Thyroid gland (tissue), 4 donors: Measurements from ENCODE around the gene SEMA3D.

ENCODE experiments used
- CTCF ChIP-seq, 6 experiments: fragments of 200-600 bp in 3 of 6; fragments of 450-650 bp in 3 of 6; sonication (generic) in 3 of 6; IDR thresholded peaks; one replicate each; pipeline ENCODE4 v1.5.1; 2016 to 2019; ENCODE audit warnings: antibody characterized with exemption in 6 of 6, mild to moderate bottlenecking in 2 of 6, inconsistent platforms in 1 of 6, moderate library complexity in 1 of 6
- POLR2A ChIP-seq, 2 donors: fragments of 450-650 bp; IDR thresholded peaks; one replicate each; pipeline ENCODE4 v1.6.1; 2017; ENCODE audit warnings: antibody characterized with exemption in 2 of 2, mild to moderate bottlenecking in 2 of 2, moderate library complexity in 1 of 2

- TF ChIP-seq CTCF (IDR thresholded peaks at IDR 0.05) (no peak), POLR2A (IDR thresholded peaks at IDR 0.05) (no peak)
Measured at GRCh38 chr7:85081392-85081791, 105.5 kb downstream of the SEMA3D start.
